ENCODE measurements around the gene RBM34.

RBM34 gene

GRCh38 chr1:235156265-235156664, 4.8 kb downstream of the RBM34 start:
- Histone ChIP-seq H3K27ac (ENCODE audit: low read depth, low read length) (no peak overlapping the region), H3K36me3 (ENCODE audit: control insufficient read depth, insufficient read depth, low read length) (peaks cover 75% of the 10 kb centered on the region), H3K9me3 (ENCODE audit: control insufficient read depth, insufficient read depth, low read depth, low read length) (no peaks in the 10 kb centered on the region), H3K27me3 (ENCODE audit: control insufficient read depth, insufficient read depth, low read length) (no peaks in the 10 kb centered on the region), H3K4me3 (ENCODE audit: low read depth, low read length) (no peak overlapping the region), H3K9ac (ENCODE audit: low read length) (no peak overlapping the region), H3K4me1 (ENCODE audit: control insufficient read depth, insufficient read depth, low read length) (0 out of 2 replicates have a peak, but pooled peaks cover 4% of the 10 kb centered on the region)

DNA sequence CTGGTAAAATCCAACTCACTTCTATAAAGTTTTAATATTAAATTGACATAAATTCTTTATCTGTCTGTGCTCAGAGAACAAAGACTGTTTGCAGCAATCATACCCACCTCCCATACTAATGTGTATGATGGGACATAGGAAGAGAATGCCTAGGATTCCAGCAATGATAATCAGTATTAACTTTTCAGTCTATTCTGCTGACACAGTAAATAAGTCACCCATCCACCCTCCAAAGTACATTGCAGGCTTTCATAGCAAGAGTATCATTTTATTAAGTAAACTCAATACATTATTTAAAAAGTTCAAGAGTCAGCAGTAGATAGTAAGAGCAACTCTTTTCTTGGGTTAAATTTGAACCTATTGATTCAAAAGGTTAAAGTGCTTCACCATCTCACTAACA, 8.8 kb downstream of the RBM34 start:
- peaks cover 84% of the 10 kb centered on the region for H3K36me3 ChIP-seq (ENCODE audit: control insufficient read depth, insufficient read depth, low read length)
- H3K27ac ChIP-seq (ENCODE audit: low read depth, low read length) = no peak overlapping the region
- no peak overlapping the region for H3K4me3 ChIP-seq (ENCODE audit: low read depth, low read length)
- no peak overlapping the region for H3K9ac ChIP-seq (ENCODE audit: low read length)
- H3K27me3 ChIP-seq (ENCODE audit: control insufficient read depth, insufficient read depth, low read length) = no peaks in the 10 kb centered on the region
- no peaks in the 10 kb centered on the region for H3K4me1 ChIP-seq (ENCODE audit: control insufficient read depth, insufficient read depth, low read length)
- no peaks in the 10 kb centered on the region for H3K9me3 ChIP-seq (ENCODE audit: control insufficient read depth, insufficient read depth, low read depth, low read length)

GRCh38 chr1:235151033-235151432, 10.0 kb downstream of the RBM34 start:
- Histone ChIP-seq H3K4me3 (ENCODE audit: low read depth, low read length) (no peak overlapping the region), H3K4me1 (ENCODE audit: control insufficient read depth, insufficient read depth, low read length) (no peaks in the 10 kb centered on the region), H3K36me3 (ENCODE audit: control insufficient read depth, insufficient read depth, low read length) (peaks cover 83% of the 10 kb centered on the region), H3K9me3 (ENCODE audit: control insufficient read depth, insufficient read depth, low read depth, low read length) (no peaks in the 10 kb centered on the region), H3K9ac (ENCODE audit: low read length) (no peak overlapping the region), H3K27ac (ENCODE audit: low read depth, low read length) (no peak overlapping the region), H3K27me3 (ENCODE audit: control insufficient read depth, insufficient read depth, low read length) (no peaks in the 10 kb centered on the region)

DNA sequence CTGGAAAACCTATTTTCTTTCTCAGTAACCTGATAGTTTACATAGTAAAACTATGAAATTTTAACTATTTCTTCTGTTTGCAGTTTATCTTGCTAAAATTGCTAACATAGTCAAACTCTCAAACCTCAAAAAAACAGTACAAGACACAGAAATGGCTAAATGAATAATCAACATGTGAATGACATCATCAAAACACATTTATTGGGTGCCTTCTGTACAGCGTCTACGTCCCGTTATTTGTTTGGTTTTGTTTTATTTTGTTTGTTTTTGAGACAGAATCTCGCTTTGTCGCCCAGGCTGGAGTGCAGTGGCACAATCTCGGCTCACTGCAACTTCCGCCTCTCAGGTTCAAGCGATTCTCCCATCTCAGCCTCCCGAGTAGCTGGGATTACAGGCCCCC, 11.2 kb downstream of the RBM34 start:
- Histone ChIP-seq H3K36me3 (ENCODE audit: control insufficient read depth, insufficient read depth, low read length) (peaks cover 91% of the 10 kb centered on the region), H3K27ac (ENCODE audit: low read depth, low read length) (no peak overlapping the region), H3K9ac (ENCODE audit: low read length) (no peak overlapping the region), H3K9me3 (ENCODE audit: control insufficient read depth, insufficient read depth, low read depth, low read length) (no peaks in the 10 kb centered on the region), H3K27me3 (ENCODE audit: control insufficient read depth, insufficient read depth, low read length) (no peaks in the 10 kb centered on the region), H3K4me3 (ENCODE audit: low read depth, low read length) (no peak overlapping the region), H3K4me1 (ENCODE audit: control insufficient read depth, insufficient read depth, low read length) (no peaks in the 10 kb centered on the region)

DNA sequence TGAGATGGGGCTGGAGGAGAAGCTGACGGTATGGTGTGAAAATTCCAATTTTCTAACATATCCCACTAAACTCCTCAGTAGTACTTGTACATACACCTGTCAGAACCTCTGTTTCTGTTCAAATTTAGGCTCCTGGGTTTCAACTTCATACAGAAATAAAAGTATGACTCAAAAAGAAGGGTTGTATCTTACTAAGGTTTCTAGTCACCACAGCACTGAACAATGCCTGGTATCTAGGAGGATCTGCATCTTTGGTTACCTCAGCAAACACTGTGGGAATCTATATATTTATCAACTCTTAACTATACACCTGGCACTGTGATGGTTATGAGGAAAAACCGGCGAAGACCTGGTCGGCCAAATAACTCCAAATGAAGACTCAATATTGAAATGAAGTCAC, 13.8 kb downstream of the RBM34 start:
- Histone ChIP-seq H3K9ac (ENCODE audit: low read length) (no peak overlapping the region), H3K27ac (ENCODE audit: low read depth, low read length) (no peak overlapping the region), H3K4me1 (ENCODE audit: control insufficient read depth, insufficient read depth, low read length) (no peaks in the 10 kb centered on the region), H3K36me3 (ENCODE audit: control insufficient read depth, insufficient read depth, low read length) (peaks cover 91% of the 10 kb centered on the region), H3K4me3 (ENCODE audit: low read depth, low read length) (no peak overlapping the region), H3K9me3 (ENCODE audit: control insufficient read depth, insufficient read depth, low read depth, low read length) (no peaks in the 10 kb centered on the region), H3K27me3 (ENCODE audit: control insufficient read depth, insufficient read depth, low read length) (no peaks in the 10 kb centered on the region)

DNA sequence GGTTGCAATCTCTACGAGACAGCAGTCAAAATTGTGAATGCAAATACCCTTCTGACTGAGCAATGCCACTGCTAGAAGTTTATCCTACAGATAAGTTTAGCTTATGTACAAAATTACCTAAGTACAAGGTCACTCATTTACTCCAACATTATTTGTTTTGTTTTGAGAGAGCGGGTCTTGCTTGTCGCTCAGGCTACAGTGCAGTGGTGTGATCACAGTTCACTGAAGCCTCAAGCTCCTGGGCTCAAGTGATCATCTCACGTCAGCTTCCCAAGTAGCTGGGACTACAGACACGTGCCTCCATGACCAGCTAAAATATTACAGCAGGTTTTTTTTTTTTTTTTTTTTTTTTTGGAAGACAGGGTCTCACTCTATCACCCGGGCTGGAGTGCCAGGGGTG, 15.4 kb downstream of the RBM34 start:
- H3K4me3 ChIP-seq (ENCODE audit: low read depth, low read length) = no peak overlapping the region
- no peak overlapping the region for H3K9ac ChIP-seq (ENCODE audit: low read length)
- H3K27me3 ChIP-seq (ENCODE audit: control insufficient read depth, insufficient read depth, low read length) = no peaks in the 10 kb centered on the region
- no peak overlapping the region for H3K27ac ChIP-seq (ENCODE audit: low read depth, low read length)
- peaks cover 82% of the 10 kb centered on the region for H3K36me3 ChIP-seq (ENCODE audit: control insufficient read depth, insufficient read depth, low read length)
- H3K4me1 ChIP-seq (ENCODE audit: control insufficient read depth, insufficient read depth, low read length) = no peaks in the 10 kb centered on the region
- no peaks in the 10 kb centered on the region for H3K9me3 ChIP-seq (ENCODE audit: control insufficient read depth, insufficient read depth, low read depth, low read length)

- no peak overlapping the region for H3K9ac ChIP-seq (ENCODE audit: low read length)
- H3K4me1 ChIP-seq (ENCODE audit: control insufficient read depth, insufficient read depth, low read length) = no peaks in the 10 kb centered on the region
Observed at GRCh38 chr1:235142991-235143390, 18.1 kb downstream of the RBM34 start.

DNA sequence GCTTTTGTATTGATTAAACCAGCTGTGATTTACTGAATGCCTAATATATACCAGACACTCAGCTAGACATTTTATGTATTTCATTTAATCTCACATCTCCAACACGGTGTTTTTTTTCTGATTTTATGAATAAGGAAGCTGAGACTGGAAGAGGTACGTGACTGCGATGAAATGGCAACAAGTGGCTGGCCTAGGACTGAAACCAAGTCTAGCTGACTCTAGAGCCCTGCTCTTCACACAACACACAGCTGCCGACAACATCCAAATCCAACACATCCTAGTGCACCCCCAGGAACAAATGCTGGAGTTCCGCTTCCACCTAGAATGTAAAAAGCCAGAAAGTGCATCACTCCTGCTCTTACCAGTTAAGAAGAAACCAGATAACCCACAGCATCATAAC, 21.7 kb downstream of the RBM34 start:
- H3K36me3 ChIP-seq (ENCODE audit: control insufficient read depth, insufficient read depth, low read length) = peaks cover 78% of the 10 kb centered on the region
- no peak overlapping the region for H3K4me3 ChIP-seq (ENCODE audit: low read depth, low read length)
- no peaks in the 10 kb centered on the region for H3K4me1 ChIP-seq (ENCODE audit: control insufficient read depth, insufficient read depth, low read length)
- no peak overlapping the region for H3K27ac ChIP-seq (ENCODE audit: low read depth, low read length)
- no peaks in the 10 kb centered on the region for H3K9me3 ChIP-seq (ENCODE audit: control insufficient read depth, insufficient read depth, low read depth, low read length)
- no peak overlapping the region for H3K9ac ChIP-seq (ENCODE audit: low read length)
- no peaks in the 10 kb centered on the region for H3K27me3 ChIP-seq (ENCODE audit: control insufficient read depth, insufficient read depth, low read length)

More at GRCh38 chr1:235142991-235143390, 18.1 kb downstream of the RBM34 start:
- H3K27ac ChIP-seq (ENCODE audit: low read depth, low read length) = no peak overlapping the region
- H3K4me3 ChIP-seq (ENCODE audit: low read depth, low read length) = no peak overlapping the region
- peaks cover 81% of the 10 kb centered on the region for H3K36me3 ChIP-seq (ENCODE audit: control insufficient read depth, insufficient read depth, low read length)
- no peaks in the 10 kb centered on the region for H3K27me3 ChIP-seq (ENCODE audit: control insufficient read depth, insufficient read depth, low read length)
- no peaks in the 10 kb centered on the region for H3K9me3 ChIP-seq (ENCODE audit: control insufficient read depth, insufficient read depth, low read depth, low read length)

- Histone ChIP-seq H3K9me3 (ENCODE audit: control insufficient read depth, insufficient read depth, low read depth, low read length) (no peaks in the 10 kb centered on the region), H3K27me3 (ENCODE audit: control insufficient read depth, insufficient read depth, low read length) (no peaks in the 10 kb centered on the region), H3K4me1 (ENCODE audit: control insufficient read depth, insufficient read depth, low read length) (no peaks in the 10 kb centered on the region), H3K4me3 (ENCODE audit: low read depth, low read length) (no peak overlapping the region), H3K36me3 (ENCODE audit: control insufficient read depth, insufficient read depth, low read length) (peaks cover 78% of the 10 kb centered on the region), H3K9ac (ENCODE audit: low read length) (no peak overlapping the region), H3K27ac (ENCODE audit: low read depth, low read length) (no peak overlapping the region)
Observed at GRCh38 chr1:235138821-235139220, 22.2 kb downstream of the RBM34 start.

GRCh38 chr1:235136111-235136510, 24.9 kb downstream of the RBM34 start:
- Histone ChIP-seq H3K36me3 (ENCODE audit: control insufficient read depth, insufficient read depth, low read length) (peaks cover 79% of the 10 kb centered on the region), H3K27ac (ENCODE audit: low read depth, low read length) (no peak overlapping the region), H3K27me3 (ENCODE audit: control insufficient read depth, insufficient read depth, low read length) (no peaks in the 10 kb centered on the region), H3K4me3 (ENCODE audit: low read depth, low read length) (no peak overlapping the region), H3K9me3 (ENCODE audit: control insufficient read depth, insufficient read depth, low read depth, low read length) (no peaks in the 10 kb centered on the region), H3K9ac (ENCODE audit: low read length) (no peak overlapping the region), H3K4me1 (ENCODE audit: control insufficient read depth, insufficient read depth, low read length) (no peaks in the 10 kb centered on the region)

GRCh38 chr1:235134171-235134570, 26.9 kb downstream of the RBM34 start:
- Histone ChIP-seq H3K9me3 (ENCODE audit: control insufficient read depth, insufficient read depth, low read depth, low read length) (no peaks in the 10 kb centered on the region), H3K36me3 (ENCODE audit: control insufficient read depth, insufficient read depth, low read length) (peaks cover 70% of the 10 kb centered on the region), H3K27ac (ENCODE audit: low read depth, low read length) (no peak overlapping the region), H3K9ac (ENCODE audit: low read length) (no peak overlapping the region), H3K4me3 (ENCODE audit: low read depth, low read length) (no peak overlapping the region), H3K27me3 (ENCODE audit: control insufficient read depth, insufficient read depth, low read length) (no peaks in the 10 kb centered on the region), H3K4me1 (ENCODE audit: control insufficient read depth, insufficient read depth, low read length) (peaks cover 8% of the 10 kb centered on the region; the same call in 1 of the 2 replicates)

GRCh38 chr1:235133086-235133485, 28.0 kb downstream of the RBM34 start:
- no peak overlapping the region for H3K9ac ChIP-seq (ENCODE audit: low read length)
- H3K4me3 ChIP-seq (ENCODE audit: low read depth, low read length) = no peak overlapping the region
- peaks cover 10% of the 10 kb centered on the region; the same call in 1 of the 2 replicates for H3K4me1 ChIP-seq (ENCODE audit: control insufficient read depth, insufficient read depth, low read length)
- H3K27me3 ChIP-seq (ENCODE audit: control insufficient read depth, insufficient read depth, low read length) = no peaks in the 10 kb centered on the region
- H3K36me3 ChIP-seq (ENCODE audit: control insufficient read depth, insufficient read depth, low read length) = peaks cover 64% of the 10 kb centered on the region
- no peak overlapping the region for H3K27ac ChIP-seq (ENCODE audit: low read depth, low read length)
- H3K9me3 ChIP-seq (ENCODE audit: control insufficient read depth, insufficient read depth, low read depth, low read length) = no peaks in the 10 kb centered on the region

All from HUES6 (cell line).